Lung (tissue), 12 donors: ENCODE measurements around the gene COL12A1. TPM values are rescaled to one million over a fixed set of nuclear protein-coding genes. Genes with fewer than 3 reads are reported as not detected.

Experiments used
- ATAC-seq: fragments of 200-7000 bp; cut with Tn5 transposase; one replicate; pipeline ENCODE4 v1.9.1; 2020; ENCODE audit warnings: moderate number of reproducible peaks; ENCODE audit not compliant: insufficient read depth, low FRiP score
- DNase-seq, 3 donors: peaks; one replicate each; pipeline ENCODE4 v3.0.0-alpha.2; 2013 to 2017
- H3K27ac ChIP-seq, 2 donors: one replicate each; pipeline ENCODE4 v1.5.1; 2013; ENCODE audit warnings: mild to moderate bottlenecking in 2 of 2, moderate library complexity in 2 of 2, control low read depth in 1 of 2, inconsistent platforms in 1 of 2, low read depth in 1 of 2, low read length in 1 of 2
- H3K27me3 ChIP-seq, 3 donors: one replicate each; pipeline ENCODE4 v1.5.1; 2013; ENCODE audit warnings: low read length in 2 of 3; ENCODE audit not compliant: control insufficient read depth in 3 of 3, insufficient read depth in 3 of 3
- H3K36me3 ChIP-seq, 4 donors: one replicate each; pipeline ENCODE4 v1.5.1; 2013; ENCODE audit warnings: low read length in 4 of 4, mild to moderate bottlenecking in 1 of 4, moderate library complexity in 1 of 4; ENCODE audit not compliant: control insufficient read depth in 4 of 4, insufficient read depth in 4 of 4
- H3K4me1 ChIP-seq, 5 donors: one replicate each; pipeline ENCODE4 v1.5.1; 2013; ENCODE audit warnings: low read length in 5 of 5, mild to moderate bottlenecking in 2 of 5, moderate library complexity in 1 of 5; ENCODE audit not compliant: control insufficient read depth in 5 of 5, insufficient read depth in 5 of 5
- H3K4me3 ChIP-seq: one replicate; pipeline ENCODE4 v1.5.1; 2013; ENCODE audit warnings: mild to moderate bottlenecking, control low read depth, moderate library complexity
- H3K9ac ChIP-seq, 2 donors: one replicate each; pipeline ENCODE4 v1.5.1; 2013; ENCODE audit warnings: low read length in 2 of 2, control low read depth in 1 of 2; ENCODE audit not compliant: insufficient read depth in 1 of 2
- H3K9me3 ChIP-seq, 4 donors: one replicate each; pipeline ENCODE4 v1.5.1; 2013; ENCODE audit warnings: low read length in 3 of 4, mild to moderate bottlenecking in 1 of 4, moderate library complexity in 1 of 4; ENCODE audit not compliant: control insufficient read depth in 4 of 4, insufficient read depth in 3 of 4
- CTCF ChIP-seq: IDR thresholded peaks from 2 replicates; pipeline ENCODE4 v1.5.1; 2012; ENCODE audit warnings: mild to moderate bottlenecking; ENCODE audit errors: control extremely low read depth, extremely low read depth
- WGBS, 2 donors: extraction: QIAGEN DNeasy Blood & Tissue Kit; methylation state at CpG; one replicate each; pipeline ENCODE4 v1.1.7; 2013; 5-methylcytosine and 5-hydroxymethylcytosine counted together
- polyA plus RNA-seq, 2 donors: library from polyadenylated mRNA; stranded (reverse); fragments of 200-250 nt; gene quantifications; one replicate each; pipeline ENCODE4 v1.2.1, GENCODE V29; 2013
- total RNA-seq, 2 donors: library from RNA; depleted of rRNA in 1 of 2; stranded (reverse); fragments of >200 nt in 1 of 2; gene quantifications; one replicate each; pipeline ENCODE4 v1.2.1, GENCODE V29; 2014 to 2021
- donor health status: control.
- donor health status: control.
- donor health status: Bipolar disorder and iron deficiency.
- donor health status: healthy.
- donor health status: DM: yes; HTN: yes; CAD: no.

Gene COL12A1
- total and polyA plus RNA-seq, 4 donors, result 10.6 to 75.7 (median 29.7) TPM

- Histone ChIP-seq H3K27me3 (no peaks in the 10 kb centered on the region), H3K4me3 (no peak overlapping the region), H3K27ac (no peak overlapping the region), H3K4me1 (peaks cover 0 to 24% (median 5%) of the 10 kb centered on the region in 5 donors), H3K36me3 (no peaks in the 10 kb centered on the region), H3K9ac (no peak overlapping the region), H3K9me3 (peaks cover 0 to 3% (median 0%) of the 10 kb centered on the region in 4 donors)
- DNase-seq, result no peak
- no peak for TF ChIP-seq CTCF
- ATAC-seq, result no peak
- 93 to 96% methylated on average over 8 of the region's 8 CpGs for WGBS, 2 donors
Measured at GRCh38 chr6:75089921-75090320, 115.9 kb downstream of the COL12A1 start.

GRCh38 chr6:75089151-75089897 is 116.5 kb downstream of the COL12A1 start:
- DNase-seq (peak in 2 of 3 donors; percentile 26 to 54), ATAC-seq (no peak)
- no peak overlapping the region for H3K27ac ChIP-seq
- 95 to 97% methylated on average over 2 of the region's 2 CpGs for WGBS, 2 donors
- no peak overlapping the region for H3K9ac ChIP-seq
- peaks cover 0 to 23% (median 2%) of the 10 kb centered on the region in 5 donors for H3K4me1 ChIP-seq
- H3K4me3 ChIP-seq, result no peak overlapping the region
- no peaks in the 10 kb centered on the region for H3K36me3 ChIP-seq
- TF ChIP-seq CTCF, result no peak
- H3K9me3 ChIP-seq, result peaks cover 0 to 3% (median 0%) of the 10 kb centered on the region in 4 donors
- H3K27me3 ChIP-seq, result no peaks in the 10 kb centered on the region

GRCh38 chr6:75085931-75086635 is 119.8 kb downstream of the COL12A1 start:
- no peak overlapping the region for H3K4me3 ChIP-seq
- no peak overlapping the region for H3K27ac ChIP-seq
- H3K9me3 ChIP-seq, result peaks cover 0 to 3% (median 0%) of the 10 kb centered on the region in 4 donors
- no peak for TF ChIP-seq CTCF
- ATAC-seq (no peak), DNase-seq (peak in 1 of 3 donors; percentile 23)
- H3K27me3 ChIP-seq, result no peaks in the 10 kb centered on the region
- no peaks in the 10 kb centered on the region for H3K36me3 ChIP-seq
- WGBS, 2 donors, result 88 to 89% methylated on average over 13 of the region's 13 CpGs
- peaks cover 0 to 22% (median 2%) of the 10 kb centered on the region in 5 donors for H3K4me1 ChIP-seq
- no peak overlapping the region for H3K9ac ChIP-seq
